ENCODE results near the gene EDRF1.
"Not testable (repeated sequence)": the region's sequence is repeated elsewhere in the genome, so short reads cannot be mapped to it uniquely, and the experiment has no call there.

EDRF1 gene, protein sequence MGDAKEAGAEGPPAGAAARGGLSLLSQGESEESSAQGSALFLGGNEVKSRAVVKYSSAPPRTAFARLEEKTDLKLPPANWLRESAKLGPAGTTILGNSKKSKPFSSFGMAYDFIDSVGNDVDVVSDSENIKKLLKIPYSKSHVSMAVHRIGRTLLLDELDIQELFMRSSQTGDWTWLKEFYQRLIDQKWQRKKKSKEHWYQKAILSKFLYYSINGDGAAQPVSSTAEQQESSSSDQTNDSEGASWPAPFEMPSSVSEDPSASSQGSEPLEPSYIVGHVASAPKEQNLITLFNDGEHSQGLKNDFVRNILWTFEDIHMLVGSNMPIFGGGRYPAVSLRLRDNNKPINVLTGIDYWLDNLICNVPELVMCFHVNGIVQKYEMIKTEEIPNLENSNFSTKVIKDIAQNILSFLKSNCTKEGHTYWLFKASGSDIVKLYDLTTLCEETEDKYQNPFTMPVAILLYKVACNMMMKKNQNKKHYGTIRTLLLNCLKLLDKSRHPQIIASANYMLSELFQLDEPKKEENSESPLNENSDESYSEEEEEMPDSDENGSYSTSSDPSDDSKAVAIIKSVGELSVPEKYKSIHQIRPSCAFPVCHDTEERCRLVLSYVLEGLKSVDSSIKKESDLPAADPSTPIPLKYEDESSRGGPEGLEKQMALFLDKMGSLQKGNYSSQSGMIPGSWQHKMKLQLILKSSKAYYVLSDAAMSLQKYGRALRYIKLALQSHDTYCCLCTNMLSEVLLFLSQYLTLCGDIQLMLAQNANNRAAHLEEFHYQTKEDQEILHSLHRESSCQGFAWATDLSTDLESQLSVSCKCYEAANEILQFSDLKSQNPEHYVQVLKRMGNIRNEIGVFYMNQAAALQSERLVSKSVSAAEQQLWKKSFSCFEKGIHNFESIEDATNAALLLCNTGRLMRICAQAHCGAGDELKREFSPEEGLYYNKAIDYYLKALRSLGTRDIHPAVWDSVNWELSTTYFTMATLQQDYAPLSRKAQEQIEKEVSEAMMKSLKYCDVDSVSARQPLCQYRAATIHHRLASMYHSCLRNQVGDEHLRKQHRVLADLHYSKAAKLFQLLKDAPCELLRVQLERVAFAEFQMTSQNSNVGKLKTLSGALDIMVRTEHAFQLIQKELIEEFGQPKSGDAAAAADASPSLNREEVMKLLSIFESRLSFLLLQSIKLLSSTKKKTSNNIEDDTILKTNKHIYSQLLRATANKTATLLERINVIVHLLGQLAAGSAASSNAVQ

DNA sequence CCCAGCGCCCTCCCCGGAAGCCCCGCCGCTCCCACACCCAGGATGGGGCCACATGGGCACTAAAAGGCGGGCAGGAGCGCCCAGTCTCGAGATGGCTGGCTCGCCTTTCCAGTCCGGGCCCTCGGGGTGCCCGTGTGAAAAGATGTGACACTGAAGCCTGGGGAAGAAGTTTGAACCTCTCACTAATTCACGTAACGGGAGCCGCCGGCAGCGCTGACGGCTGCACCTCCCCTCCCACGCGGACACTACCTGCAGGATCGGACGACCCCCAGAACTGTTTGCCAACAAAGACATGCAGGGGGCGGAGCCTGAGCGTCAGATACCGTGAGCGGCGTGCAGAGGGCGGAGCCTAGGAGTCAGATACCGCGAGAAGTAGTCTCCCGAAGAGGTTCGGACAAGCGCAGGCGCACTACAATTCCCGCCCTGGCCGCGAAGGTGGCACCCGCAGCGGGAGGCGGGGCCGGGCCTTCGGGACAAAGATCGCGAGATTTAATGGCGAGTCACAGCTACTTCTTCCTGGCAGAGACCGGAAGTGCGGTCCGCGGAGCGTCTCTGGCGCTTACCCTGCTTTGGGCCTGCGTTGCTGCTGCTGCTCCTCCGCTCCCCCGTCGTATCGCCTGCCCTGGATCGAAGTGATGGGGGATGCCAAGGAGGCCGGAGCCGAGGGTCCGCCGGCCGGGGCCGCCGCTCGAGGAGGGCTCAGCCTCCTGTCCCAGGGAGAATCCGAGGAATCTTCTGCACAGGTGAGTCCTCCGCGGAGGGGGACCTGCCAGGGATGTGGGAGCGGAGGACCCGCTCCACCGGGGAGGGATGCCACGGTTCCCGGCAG, at the start of gene EDRF1:
TSS of gene EDRF1 (plus strand) at position 537 of the 829 bp plus-strand sequence. CDS start at position 636, 99 bp downstream.
- DNase-seq: peak; percentile 96

DNA sequence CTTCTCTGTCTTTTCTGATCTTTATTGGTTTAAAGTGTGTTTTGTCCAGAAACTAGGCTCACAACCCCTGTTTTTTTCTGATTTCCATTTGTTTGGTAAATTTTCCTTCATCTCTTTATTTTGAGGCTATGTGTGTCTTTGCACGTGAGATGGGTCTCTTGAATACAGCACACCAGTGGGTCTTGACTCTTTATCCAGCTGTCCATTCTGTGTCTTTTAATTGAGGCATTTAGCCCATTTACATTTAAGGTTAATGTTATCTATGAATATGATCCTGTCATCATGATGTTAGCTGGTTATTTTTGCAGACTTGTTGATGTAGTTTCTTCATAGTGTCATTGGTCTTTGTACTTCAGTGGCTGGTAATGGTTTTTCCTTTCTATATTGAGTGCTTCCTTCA, 46.6 kb upstream of the EDRF1 start:
- DNase-seq: no peak

DNA sequence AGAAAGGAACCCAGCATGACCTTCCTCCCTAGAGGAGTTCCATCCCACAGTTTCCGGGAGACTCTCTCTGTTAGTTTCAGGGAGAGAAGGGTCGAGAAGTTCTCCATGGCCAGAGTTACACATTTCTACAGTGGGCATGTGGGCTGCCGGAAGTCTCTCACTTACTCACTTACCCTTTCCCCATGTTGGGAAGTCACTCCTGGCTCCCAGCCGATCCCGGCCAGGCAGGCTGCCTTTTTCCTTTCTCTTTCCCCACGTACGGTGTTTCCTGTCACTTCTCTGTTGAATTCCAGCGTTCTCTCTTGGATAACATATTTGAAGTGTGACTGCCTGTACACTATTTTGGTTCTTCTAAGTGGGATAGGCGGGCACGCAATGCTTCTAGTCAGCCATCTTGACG, 40.1 kb upstream of the EDRF1 start:
- no peak for DNase-seq

DNA sequence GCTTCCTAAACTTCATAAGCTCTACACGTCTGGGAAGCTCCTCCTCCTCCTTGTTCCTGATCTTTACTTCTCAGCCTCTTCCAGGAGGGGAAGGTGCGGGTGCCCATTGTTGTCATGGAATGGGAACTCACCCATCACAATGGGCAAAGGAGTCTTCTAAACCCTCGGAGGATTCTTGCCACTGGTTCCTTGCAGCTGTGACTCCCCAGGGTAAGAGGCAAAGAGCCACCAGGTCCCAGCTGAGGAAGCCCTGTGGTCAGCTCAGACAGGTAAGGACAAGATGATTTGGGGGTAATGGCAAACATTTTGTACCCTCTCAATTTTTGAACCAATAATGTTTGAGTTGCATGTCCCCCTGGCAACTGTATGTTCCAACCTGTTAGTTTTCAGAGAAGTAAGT, 36.4 kb upstream of the EDRF1 start, which contains the start of gene TEX36:
TSS of gene TEX36 (minus strand) at position 101 of the 400 bp plus-strand sequence. CDS start 174 bp downstream, outside the sequence.
- DNase-seq: no peak

DNA sequence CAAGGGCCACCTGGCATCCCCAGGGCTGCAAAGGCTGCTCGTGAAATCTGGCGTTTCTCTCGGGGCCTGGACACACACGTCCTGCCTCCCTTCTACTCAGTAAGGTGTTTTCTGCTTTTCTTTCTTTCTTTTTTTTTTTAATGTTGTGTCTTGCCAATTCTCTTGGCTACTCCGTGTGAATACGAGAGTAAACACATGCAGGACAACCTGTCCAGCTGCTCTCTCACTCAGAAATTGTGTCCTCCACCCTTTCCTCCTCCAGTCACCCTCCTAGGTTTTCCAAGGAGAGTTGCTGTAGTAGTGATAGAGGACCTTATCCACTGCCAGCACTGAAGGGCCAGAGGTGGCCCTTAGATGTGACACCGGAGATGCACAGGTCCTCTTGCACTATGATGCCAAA, 35.7 kb upstream of the EDRF1 start:
- no peak for DNase-seq

DNA sequence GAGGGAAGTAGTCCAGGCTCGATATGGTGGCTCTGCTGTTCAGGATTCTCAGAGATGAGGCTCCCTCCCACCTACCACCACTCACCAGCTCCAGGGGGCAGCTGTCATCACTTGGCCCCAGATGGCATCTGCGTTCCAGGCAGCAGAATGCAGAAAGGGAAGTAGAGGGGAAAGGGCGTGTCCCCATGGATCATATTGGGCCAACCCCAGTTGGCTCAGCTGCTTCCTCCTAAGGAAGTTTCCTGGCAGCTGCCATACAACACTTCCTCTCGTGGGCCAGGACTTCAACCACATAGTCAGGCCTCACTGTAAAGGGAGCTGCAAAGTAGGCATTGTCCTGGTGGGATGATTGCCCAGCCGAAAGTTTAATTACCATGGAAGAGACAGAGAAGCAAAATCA, 34.9 kb upstream of the EDRF1 start:
- peak; percentile 15 for DNase-seq

DNA sequence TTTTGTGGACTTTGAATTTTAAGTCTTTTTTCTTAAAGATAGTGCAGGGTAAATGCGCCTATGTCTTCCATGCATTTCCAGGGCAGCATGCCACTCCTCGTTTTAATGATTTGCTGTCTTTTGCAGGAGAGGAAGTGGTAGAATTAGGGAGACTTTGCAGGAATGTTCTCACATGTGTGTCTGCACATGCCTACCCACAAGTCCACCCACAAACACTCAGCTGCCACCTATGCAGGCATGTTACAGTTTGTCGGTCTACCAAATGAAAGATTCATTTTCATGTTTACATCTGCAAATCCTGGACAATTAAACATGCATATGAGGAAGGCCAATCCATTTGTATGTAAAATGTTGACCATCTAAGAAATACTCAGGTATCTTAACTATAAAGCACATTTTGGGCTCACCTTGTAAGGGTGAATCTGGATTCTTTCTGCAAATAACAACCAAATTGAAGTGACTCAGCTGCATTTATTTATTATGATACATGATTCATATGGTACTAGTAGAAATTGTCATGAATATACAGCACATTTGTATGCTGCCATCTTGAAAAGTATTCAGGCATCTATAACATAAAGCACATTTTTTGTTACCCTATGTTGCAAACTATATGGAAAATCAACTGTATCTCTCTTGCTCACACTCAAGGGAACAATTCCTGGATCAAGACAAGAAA, 31.9 kb upstream of the EDRF1 start:
- DNase-seq: no peak

DNA sequence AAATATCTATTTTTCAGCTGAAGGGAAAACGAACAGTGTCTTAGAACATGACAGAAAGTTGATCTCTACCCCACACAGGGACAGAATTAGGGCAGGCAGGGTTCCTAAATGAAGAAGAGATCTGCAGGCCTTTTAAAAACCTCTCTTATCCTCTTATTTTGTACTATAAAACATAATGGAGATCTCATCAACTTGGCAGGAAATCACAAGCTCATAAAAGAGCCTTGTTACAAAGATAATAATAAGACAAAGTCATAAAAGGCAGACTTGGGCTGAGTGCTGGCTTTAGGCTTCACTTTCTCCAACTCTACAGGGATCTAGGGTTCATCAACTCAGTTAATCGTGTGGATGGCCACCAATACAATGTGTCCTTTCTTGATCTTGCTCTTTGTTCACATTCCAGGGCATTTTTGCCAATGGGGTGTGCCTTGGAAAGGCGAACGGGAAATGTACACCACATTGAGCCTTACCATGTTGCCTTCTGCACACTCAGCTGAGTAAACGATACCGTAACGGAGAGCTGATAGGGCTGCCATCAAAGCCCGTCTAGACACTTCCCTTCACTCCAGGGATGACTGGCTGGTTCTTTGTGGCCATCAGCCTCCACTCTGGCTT, 29.4 kb upstream of the EDRF1 start:
- DNase-seq: no peak

DNA sequence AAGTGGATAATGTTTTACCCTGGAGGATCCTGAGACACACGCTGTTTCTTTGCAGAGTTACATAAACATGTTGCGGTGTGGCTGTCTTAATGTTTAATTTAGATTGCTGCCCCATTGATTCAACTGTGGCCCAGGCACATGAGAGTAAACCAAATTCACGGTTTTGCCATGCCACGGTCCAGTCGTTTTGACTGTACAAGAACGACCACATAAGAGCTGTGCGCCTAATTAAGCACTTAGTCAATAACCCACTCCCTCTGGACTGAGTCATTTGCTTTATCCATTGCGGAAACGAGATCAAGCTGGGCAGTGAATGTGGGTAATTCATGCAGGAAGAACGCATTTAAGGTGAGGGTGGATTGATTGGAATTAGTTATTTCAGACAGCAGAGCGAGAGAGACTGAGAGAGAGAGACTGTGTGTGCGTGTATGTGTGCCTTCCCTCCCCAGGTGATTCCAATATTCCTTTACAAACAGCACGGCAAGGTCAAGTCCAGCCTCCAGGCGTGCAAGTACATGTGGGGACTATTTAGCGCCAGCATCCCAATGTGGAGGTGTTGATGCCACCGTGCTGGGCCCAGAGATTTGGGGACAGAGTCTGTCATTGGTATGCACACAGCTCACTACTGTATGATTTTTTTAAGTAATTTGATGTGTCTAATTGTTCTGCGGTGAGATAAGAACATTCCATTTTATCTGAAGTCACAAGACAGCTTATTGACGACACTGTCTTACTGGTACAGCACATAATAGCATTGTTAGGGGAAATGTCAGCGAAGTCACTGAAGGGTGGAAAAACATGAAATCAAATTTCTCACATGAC, 28.1 kb upstream of the EDRF1 start:
- DNase-seq: no peak

DNA sequence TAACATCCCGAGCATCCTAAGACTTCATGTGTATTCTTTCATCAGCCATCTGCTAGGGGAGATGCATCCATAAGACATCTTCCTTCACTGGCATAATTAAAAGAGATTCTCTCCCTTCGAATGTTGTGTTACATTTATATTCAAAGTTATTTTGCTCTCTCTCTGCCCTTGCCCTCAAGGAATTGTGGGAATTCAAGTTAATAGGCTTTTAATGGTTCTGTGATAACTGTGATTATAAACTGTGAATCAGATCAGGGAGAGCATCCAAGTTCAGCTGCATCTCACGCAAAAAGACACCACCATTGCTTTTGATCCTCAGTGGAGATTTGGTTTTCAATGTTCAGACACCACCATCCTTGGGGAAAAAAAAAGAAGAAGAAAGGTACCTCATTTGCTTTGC, 27.3 kb upstream of the EDRF1 start:
- no peak for DNase-seq

DNA sequence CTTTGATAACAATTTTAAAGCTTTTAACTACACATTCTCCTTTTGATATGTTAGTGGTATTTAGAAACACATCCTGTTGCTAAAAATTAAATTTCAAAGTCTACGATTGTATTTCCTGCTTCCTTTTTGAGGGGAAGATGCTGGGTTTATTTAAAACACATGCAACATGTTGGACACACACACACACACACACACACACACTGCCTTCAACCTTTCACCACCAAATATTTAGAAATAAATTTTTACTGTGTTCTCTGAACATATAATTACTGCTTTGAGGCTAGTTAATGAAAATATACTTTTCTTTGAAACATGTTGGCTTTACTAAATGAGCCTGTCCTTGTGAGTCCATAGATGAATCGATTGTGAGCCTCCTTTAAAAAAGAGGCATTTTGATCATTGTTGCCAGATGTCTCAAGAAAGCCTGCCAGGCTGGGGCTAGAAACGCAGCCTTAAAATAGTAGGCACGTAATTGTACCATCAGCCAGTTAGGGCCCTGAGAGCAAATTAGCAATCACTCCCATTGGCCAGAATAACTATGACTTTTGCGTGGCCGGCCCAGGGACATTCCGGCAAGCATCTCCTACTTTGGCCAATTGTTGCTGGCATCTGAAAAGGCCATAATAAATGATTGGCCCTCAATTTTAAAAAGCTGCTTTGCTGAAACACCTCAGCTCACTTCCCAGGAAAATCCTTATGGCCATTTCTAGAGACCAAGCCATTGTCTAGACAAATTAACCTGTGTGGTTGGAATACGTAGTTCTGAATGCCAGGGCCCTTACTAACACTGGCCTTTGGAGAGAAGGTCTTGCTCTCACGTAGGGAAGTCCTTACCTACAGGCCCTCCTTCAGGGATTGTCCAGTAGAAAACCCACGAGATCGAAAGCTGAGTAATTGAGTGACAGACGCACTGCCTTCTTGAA, 26.6 kb upstream of the EDRF1 start:
- no peak for DNase-seq

DNA sequence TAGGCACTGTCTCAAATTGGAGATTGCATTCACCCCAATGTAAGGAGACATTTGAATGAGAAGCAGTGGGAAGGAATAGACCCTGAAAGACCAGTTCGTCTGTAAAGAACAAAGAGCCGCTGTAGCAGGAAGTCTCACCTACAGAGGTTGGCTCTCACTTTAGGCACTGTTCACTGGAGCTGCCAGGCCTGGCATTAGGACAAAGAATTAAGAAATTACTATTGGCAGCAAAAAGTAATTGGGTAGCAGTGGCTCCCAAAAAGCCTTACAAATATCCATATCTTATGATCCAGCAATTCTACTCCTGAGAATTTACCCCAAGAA, 26.0 kb upstream of the EDRF1 start:
- no peak for DNase-seq

DNA sequence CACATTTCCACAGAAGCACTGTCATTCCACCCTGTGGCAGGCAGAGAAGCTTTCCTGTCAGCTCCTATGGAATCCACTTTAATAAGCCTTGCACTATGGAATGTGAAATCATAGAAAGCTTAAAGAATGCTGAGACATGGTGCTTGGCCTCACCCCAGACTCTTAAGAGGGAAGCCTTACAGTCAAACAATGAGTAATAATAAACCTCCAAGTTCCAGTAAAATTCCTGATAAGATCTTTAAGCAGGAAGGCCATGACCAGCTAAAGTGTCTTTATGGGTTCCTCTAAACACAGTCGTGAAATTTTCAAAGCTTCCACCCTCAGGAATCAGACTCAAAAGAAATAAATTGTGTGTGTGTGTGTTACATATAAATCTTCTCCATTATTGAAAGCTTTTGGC, 24.6 kb upstream of the EDRF1 start:
- DNase-seq: no peak

DNA sequence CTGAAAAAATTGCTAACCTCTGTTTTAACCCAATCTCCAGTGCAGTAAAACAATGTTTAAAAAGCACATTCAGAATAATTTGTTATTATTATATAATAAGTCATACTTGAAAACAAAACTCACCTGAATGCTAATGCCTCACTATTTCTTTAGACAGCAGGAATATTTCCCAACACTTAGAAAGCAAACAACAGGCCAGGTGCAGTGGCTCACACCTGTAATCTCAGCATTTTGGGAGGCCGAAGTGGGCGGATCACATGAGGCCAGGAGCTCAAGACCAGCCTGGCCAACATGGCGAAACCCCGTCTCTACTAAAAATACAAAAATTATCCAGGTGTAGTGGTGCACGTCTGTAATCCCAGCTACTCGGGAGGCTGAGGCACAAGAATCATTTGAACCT, 22.6 kb upstream of the EDRF1 start:
- DNase-seq: not testable (repeated sequence)

DNA sequence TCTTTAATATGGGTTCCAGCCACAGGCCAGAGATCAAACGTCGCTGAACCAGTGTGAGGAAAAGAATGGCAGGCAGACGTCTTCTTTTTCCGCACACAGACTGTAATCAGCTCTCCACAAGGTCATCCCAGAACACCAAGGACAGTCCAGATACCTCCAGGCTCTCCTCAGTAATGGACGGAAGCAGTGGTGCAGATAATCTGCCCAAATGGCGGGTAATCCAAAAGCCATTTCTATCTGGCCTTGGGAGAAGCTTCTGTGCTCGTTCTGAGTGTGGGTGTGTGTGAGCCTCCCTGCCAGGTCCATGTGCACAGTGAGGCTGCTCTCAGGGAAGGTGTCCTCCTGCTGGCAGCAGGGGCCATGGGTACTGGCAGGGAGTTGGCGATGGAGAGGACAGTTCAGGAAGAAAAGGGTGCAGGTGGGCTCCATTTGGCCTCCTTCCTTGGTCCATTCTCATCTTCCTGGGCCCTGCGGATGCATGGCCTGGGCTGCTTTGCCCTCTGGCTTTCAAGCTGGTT, 21.0 kb upstream of the EDRF1 start:
- no peak for DNase-seq

DNA sequence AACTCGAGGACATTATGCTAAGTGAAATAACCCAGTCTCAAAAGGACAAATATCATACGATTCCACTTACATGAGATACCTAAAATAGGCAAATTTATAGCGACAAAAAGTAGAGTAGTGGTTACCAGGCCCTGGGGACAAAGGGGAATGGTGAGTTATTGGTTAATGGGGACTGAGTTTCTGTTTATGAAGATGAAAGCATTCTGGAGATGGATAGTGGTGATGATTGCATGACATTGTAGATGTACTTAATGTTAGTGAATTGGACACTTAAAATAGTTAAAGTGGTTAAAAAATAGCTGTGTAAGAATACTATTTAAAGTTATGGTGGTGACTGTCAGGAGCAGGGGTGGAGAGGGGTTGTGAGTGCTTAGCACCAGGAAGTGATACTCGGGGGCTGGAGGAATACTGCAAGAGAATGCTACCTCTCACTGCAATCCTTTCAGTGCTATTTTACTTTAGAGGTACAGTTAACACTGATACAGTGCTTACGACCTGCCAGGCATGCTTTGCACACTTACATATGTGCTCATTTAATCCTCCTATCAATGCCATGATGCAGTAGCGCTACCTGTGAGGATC, 19.9 kb upstream of the EDRF1 start:
- DNase-seq: no peak

DNA sequence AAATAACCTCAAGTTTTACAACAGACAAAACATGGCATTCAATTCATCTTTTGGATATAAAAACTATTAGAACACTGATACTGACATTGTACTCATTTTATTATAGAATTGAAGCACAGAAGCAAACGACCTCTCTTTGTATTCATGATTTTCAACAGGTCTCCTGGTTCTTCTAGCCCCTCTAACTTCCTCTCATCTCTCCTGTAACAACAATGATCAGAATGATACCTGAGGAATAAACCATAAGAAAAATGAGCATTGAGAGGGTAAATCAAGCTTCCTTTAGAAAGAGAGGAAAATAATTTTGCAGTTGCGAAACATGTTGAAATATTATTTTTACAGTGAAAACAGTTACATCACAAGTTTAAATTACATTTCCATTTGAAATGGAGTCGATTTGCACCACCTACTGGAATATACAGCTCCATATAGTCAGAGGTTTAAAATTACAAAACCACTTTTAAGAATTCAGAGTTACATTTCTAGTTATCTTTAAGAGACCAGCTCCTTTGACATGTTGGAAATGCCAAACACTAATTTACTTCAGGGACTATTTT, 19.1 kb upstream of the EDRF1 start:
- no peak for DNase-seq

Measured in NCI-H2171 treated with DMSO at 0.1 percent for 48 hours (cell line).